ENCODE data around the gene COL16A1. TPM values are rescaled to one million over a fixed set of nuclear protein-coding genes. Genes with fewer than 3 reads are reported as not detected.

The COL16A1 gene
- total RNA-seq, 1 experiment from 2014 or later, result 6.2 TPM

DNA sequence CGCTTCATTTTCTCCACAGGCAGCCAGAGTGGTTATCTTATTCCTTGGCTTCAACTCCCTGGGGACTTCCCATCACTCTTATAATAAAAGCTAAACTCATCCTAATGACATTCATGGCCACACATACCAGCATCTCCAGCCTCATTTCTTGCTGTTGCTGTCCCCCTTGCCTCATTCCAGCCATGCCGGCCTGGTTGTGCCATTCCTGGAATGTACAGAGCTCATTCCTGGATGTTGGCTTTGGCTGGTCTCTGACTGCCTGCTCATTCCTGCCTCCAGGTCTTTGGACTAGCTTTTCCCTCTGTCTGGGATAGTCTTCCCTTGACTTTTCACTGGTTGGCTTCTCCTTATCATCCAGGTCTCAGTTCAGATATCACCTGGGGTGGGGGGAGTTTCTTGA lies 56.7 kb downstream of the COL16A1 start:
- peaks cover 6% of the 10 kb centered on the region; the same call in 1 of the 2 replicates for H3K79me2 ChIP-seq (ENCODE audit: insufficient read depth, low read length)
- H3K27me3 ChIP-seq (ENCODE audit: insufficient read depth, low read length), result no peaks in the 10 kb centered on the region
- H3K9ac ChIP-seq (ENCODE audit: extremely low read depth, insufficient read length, low read length), result no peak overlapping the region
- no peak overlapping the region for H4K91ac ChIP-seq (ENCODE audit: insufficient read length, low read depth, low read length)
- H3K36me3 Mint-ChIP-seq (ENCODE audit: insufficient read depth in 1 of 3, low read depth in 3 of 3), result no peaks in the 10 kb centered on the region
- no peak overlapping the region for H2BK12ac ChIP-seq (ENCODE audit: insufficient read length, low read depth, low read length)
- H3K4me3 Mint-ChIP-seq, result peak overlapping the region in 1 of 2 experiments; percentile 4; a peak in 1 of 5 replicates
- H3K56ac ChIP-seq (ENCODE audit: insufficient read length, low read depth, low read length), result no peak overlapping the region
- H3K4me1 Mint-ChIP-seq, result peaks cover 14 to 20% of the 10 kb centered on the region in 2 experiments
- no peaks in the 10 kb centered on the region for H3K9me3 ChIP-seq (ENCODE audit: control insufficient read depth, low read depth, low read length)
- H3K23ac ChIP-seq (ENCODE audit: insufficient read length, low read depth, low read length), result no peak overlapping the region
- no peak overlapping the region for H3K14ac ChIP-seq (ENCODE audit: insufficient read depth, low read length)
- no peak overlapping the region for H2AK5ac ChIP-seq (ENCODE audit: insufficient read length, low read length)
- no peaks in the 10 kb centered on the region for H3K79me1 ChIP-seq (ENCODE audit: insufficient read depth, low read depth, low read length, poor library complexity, severe bottlenecking)
- WGBS (ENCODE audit: extremely low coverage, insufficient read length, low lambda C conversion rate), result no CpG with 5 or more reads among the region's 2 CpGs
- no peak overlapping the region for H3K4me2 ChIP-seq (ENCODE audit: insufficient read depth, insufficient read length, low read length)
- no peak overlapping the region for H3T11ph ChIP-seq (ENCODE audit: low read length)
- H2BK120ac ChIP-seq (ENCODE audit: low read depth, low read length, poor library complexity, severe bottlenecking), result no peak overlapping the region
- no peak overlapping the region for H3K4ac ChIP-seq (ENCODE audit: low read depth, low read length)
- no peak overlapping the region for H3K27ac Mint-ChIP-seq
- H4K8ac ChIP-seq (replicated peaks; ENCODE audit: insufficient read length, low read depth, low read length), result no peak overlapping the region
- peaks cover 6% of the 10 kb centered on the region for H3K23me2 ChIP-seq (ENCODE audit: insufficient read length, low read depth, low read length, poor library complexity, severe bottlenecking)
- no peak overlapping the region for H3K27ac ChIP-seq (ENCODE audit: insufficient read length, low read depth, low read length)
- no peaks in the 10 kb centered on the region for H3K9me3 Mint-ChIP-seq
- H4K5ac ChIP-seq (ENCODE audit: insufficient read length, low read depth, low read length), result no peak overlapping the region
- H3K27me3 Mint-ChIP-seq (ENCODE audit: low read depth), result peaks cover 5% of the 10 kb centered on the region
- no peak overlapping the region for H2BK15ac ChIP-seq (ENCODE audit: low read depth, low read length)
- TF ChIP-seq, protein P1, sequence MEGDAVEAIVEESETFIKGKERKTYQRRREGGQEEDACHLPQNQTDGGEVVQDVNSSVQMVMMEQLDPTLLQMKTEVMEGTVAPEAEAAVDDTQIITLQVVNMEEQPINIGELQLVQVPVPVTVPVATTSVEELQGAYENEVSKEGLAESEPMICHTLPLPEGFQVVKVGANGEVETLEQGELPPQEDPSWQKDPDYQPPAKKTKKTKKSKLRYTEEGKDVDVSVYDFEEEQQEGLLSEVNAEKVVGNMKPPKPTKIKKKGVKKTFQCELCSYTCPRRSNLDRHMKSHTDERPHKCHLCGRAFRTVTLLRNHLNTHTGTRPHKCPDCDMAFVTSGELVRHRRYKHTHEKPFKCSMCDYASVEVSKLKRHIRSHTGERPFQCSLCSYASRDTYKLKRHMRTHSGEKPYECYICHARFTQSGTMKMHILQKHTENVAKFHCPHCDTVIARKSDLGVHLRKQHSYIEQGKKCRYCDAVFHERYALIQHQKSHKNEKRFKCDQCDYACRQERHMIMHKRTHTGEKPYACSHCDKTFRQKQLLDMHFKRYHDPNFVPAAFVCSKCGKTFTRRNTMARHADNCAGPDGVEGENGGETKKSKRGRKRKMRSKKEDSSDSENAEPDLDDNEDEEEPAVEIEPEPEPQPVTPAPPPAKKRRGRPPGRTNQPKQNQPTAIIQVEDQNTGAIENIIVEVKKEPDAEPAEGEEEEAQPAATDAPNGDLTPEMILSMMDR (conservative IDR thresholded peaks at IDR 0.05), result no peak
- H2BK5ac ChIP-seq (ENCODE audit: insufficient read length, low read length), result no peak overlapping the region
- no peak overlapping the region for H2AFZ ChIP-seq (ENCODE audit: low read length)
- no peak overlapping the region for H3K18ac ChIP-seq (ENCODE audit: insufficient read length, low read depth, low read length)
- H2BK20ac ChIP-seq (ENCODE audit: low read depth, low read length, poor library complexity, severe bottlenecking), result no peak overlapping the region
- no peak for DNase-seq
- peaks cover 4% of the 10 kb centered on the region; the same call in 1 of the 2 replicates for H3K4me1 ChIP-seq (ENCODE audit: insufficient read depth, low read length)
- no peaks in the 10 kb centered on the region for H4K20me1 ChIP-seq (ENCODE audit: control insufficient read depth, insufficient read depth, insufficient read length)

Data from H9 (cell line).